ENCODE data around the gene FGF12.

Gene FGF12

DNA sequence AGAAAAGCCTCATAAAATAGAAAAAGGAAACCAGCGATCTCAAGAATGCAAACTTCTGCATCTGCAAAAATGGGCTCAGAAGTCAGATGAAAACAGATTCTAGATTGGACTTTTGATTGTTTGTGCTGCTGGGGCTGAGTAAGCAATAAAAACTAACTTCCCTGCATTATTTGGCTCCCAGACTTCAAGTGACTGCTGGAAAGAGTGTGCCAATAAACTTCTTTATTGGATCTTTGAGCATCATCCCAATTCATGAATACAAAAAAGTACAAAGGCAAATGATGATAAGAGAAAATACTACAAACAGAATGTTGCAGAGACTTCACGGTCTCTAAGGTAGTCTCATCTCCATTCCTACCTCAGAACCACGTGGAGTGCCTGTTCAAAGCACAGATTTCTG, 97.9 kb downstream of the FGF12 start:
- TF ChIP-seq, protein P1, sequence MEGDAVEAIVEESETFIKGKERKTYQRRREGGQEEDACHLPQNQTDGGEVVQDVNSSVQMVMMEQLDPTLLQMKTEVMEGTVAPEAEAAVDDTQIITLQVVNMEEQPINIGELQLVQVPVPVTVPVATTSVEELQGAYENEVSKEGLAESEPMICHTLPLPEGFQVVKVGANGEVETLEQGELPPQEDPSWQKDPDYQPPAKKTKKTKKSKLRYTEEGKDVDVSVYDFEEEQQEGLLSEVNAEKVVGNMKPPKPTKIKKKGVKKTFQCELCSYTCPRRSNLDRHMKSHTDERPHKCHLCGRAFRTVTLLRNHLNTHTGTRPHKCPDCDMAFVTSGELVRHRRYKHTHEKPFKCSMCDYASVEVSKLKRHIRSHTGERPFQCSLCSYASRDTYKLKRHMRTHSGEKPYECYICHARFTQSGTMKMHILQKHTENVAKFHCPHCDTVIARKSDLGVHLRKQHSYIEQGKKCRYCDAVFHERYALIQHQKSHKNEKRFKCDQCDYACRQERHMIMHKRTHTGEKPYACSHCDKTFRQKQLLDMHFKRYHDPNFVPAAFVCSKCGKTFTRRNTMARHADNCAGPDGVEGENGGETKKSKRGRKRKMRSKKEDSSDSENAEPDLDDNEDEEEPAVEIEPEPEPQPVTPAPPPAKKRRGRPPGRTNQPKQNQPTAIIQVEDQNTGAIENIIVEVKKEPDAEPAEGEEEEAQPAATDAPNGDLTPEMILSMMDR (IDR thresholded peaks at IDR 0.05), result no peak
- TF ChIP-seq ZFX (IDR thresholded peaks at IDR 0.05; ENCODE audit: borderline replicate concordance), result no peak
- no peak overlapping the region for H3K27ac ChIP-seq

DNA sequence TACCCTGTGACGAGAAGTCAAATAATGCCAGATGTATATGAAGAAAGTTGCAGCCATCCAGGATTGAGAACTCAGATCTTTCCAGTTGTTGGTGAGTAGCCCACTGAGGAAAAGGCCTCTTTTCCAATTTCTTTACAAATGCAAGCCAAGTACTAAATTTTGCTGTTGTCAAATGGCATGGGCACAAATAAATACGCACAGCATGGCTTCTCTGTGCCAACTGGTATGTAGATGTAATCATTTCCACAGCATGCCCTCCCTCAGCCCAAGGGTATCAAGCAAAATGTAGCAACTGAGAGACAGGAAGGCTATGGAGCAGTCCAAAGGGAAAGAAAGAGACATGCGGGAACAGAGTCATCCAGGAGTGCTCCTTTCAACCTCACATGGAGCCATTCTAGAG, 105.4 kb downstream of the FGF12 start:
- no peak overlapping the region for H3K27ac ChIP-seq
- no peak for TF ChIP-seq ZFX (IDR thresholded peaks at IDR 0.05; ENCODE audit: borderline replicate concordance)
- TF ChIP-seq, protein P1 (IDR thresholded peaks at IDR 0.05), result no peak

DNA sequence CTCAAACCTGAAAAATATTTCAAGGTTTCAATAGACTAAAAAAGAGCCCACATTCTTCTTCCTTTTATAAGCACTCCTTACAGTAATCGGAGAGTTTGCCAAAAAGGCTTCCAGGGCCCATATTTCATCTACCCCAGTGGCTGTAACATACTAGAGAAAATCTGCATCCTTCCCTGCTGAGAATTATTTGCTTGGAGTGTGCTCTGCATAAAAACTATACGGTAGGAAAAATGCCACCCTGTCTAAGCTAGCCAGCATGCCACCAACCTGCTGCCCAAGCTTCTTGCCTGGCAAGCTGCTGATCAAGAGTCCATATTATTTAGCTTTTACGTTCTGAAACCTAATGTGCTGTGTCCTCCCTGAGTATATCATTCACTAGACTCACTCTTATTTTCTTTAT, 107.1 kb downstream of the FGF12 start:
- H3K27ac ChIP-seq, result no peak overlapping the region
- TF ChIP-seq ZFX (IDR thresholded peaks at IDR 0.05; ENCODE audit: borderline replicate concordance), result no peak
- TF ChIP-seq, protein P1 (IDR thresholded peaks at IDR 0.05), result no peak

DNA sequence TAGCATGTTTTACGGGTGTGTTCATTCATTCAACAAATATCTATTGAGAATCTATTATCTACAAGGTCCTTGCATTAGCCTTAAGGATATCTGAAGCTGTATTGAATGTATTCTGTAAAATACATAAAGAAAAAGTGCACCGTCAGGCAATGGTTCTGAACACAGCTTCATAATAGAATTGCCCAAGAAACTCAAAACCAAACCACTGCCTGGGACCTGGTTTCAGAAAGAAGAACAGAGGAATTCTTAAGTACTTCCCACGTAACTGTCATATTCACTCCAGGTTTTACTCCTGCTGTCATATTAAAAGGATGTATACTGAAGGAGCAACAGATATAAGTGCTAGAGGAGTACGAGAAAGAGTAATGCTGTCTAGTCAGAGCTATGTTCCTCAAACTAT, 115.9 kb downstream of the FGF12 start:
- TF ChIP-seq ZFX (IDR thresholded peaks at IDR 0.05; ENCODE audit: borderline replicate concordance), result no peak
- TF ChIP-seq, protein P1 (IDR thresholded peaks at IDR 0.05), result no peak

DNA sequence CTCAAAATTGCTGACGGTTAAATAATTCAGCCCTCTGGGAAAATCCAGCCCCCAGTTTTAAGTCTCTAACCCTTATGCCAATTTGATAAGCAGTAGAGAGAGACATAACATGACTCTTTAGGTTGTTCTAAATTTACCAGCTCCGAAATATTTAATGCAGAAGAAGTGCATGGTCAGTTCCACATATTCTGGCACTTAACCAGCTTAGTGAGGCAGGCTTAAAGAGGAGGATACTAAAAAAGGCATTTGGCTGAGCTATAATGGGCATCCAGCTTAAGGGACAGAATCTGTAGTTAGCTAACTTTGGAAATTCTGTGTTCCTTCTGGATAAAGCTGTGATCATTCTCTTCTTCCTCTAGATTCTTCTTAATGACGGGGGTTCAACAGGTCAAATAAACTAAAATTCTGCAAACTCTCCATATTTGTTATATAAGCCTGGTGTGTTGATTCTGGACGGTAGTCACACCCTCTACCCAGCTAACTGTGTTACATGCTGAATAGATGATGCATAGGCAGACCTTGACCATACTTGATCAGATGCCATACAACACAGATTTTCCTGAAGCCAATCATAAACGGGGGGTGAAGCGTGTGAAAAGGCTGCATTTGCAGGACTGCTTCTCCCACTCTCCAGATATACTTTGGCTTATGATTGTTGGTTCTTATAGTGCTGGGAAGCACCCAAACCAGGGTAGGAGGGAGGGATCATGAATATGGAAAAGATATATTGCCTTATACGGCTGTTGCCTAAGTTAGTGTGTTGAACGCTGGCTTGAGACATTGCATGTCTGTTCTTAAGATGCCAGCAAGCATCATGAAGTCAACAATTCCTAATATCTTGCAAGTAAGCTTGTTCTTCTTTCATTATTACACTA, 118.4 kb downstream of the FGF12 start:
- TF ChIP-seq, protein P1 (IDR thresholded peaks at IDR 0.05), result no peak
- no peak overlapping the region for H3K27ac ChIP-seq

More for the DNA sequence above, 115.9 kb downstream of the FGF12 start:
- H3K27ac ChIP-seq, result no peak overlapping the region

DNA sequence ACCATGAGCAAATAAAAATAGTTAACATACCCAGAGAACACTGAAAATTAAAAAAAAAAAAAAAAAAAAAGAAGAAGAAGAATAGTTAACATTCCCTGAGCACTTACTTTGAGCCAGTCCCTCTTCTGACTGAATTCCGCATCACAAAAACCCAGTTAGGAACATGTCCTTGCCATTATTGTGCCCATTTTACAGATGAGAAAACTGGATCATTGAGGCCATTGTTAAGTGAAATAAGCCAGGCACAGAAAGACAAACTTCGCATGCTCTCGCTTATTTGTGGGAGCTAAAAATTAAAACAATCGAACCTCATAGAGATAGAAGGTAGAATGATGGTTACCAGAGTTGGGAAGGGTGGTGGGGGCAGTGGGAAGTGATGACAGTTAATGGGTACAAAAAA, 119.5 kb downstream of the FGF12 start:
- no peak for TF ChIP-seq ZFX (IDR thresholded peaks at IDR 0.05; ENCODE audit: borderline replicate concordance)
- TF ChIP-seq, protein P1 (IDR thresholded peaks at IDR 0.05), result no peak
- H3K27ac ChIP-seq, result no peak overlapping the region

DNA sequence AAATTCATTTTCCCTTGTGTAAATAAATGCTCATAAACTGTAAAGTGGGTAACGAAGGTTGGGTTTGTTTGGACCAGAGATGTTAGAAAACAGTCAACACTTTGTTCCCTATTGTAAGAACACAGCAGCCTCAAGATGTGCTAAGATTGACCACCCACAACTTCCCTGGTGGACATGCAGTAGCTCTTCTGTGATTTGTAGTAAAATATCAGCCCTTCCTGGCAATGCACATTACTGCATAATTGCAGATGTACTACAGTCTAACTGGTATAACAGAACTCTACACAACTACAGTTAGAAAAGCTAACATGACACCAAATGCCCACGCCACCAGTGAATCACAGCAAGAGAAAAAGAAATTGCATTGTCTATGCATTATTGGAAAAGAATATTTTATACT, 129.4 kb downstream of the FGF12 start:
- no peak overlapping the region for H3K27ac ChIP-seq
- TF ChIP-seq, protein P1 (IDR thresholded peaks at IDR 0.05), result no peak
- TF ChIP-seq ZFX (IDR thresholded peaks at IDR 0.05; ENCODE audit: borderline replicate concordance), result no peak
